ENCODE data around the gene FH. TPM values are rescaled to one million over a fixed set of nuclear protein-coding genes. Genes with fewer than 3 reads are reported as not detected.

Gene FH
- total and polyA plus RNA-seq, 10 of the 15 experiments (the other 5 are each of a cell fraction or from before 2014, with no cell fraction given) = 44.7 to 124 (median 76.2) TPM

- Histone ChIP-seq H3K79me2 (ENCODE audit: control insufficient read depth, insufficient read depth, low read length) (no peaks in the 10 kb centered on the region), H3K27ac (ENCODE audit: control insufficient read depth, insufficient read depth) (no peak overlapping the region), H3K4me2 (ENCODE audit: control insufficient read depth, insufficient read depth) (no peak overlapping the region), H3K36me3 (ENCODE audit: control insufficient read depth in 2 of 2, insufficient read depth in 2 of 2, low read length in 1 of 2) (no peaks in the 10 kb centered on the region), H3K4me3 (no peak overlapping the region), H2AFZ (ENCODE audit: control insufficient read depth, low read depth, low read length) (no peak overlapping the region), H3K4me1 (ENCODE audit: control insufficient read depth, insufficient read depth, low read length) (no peaks in the 10 kb centered on the region), H3K9ac (ENCODE audit: control insufficient read depth, insufficient read depth, low read length) (no peak overlapping the region), H3K9me3 (replicated peaks; ENCODE audit: control insufficient read depth, insufficient read depth, low read length) (no peaks in the 10 kb centered on the region), H4K20me1 (ENCODE audit: control insufficient read depth, insufficient read depth) (no peaks in the 10 kb centered on the region), H3K27me3 (replicated peaks in 1 of 2; ENCODE audit: control insufficient read depth in 2 of 2, insufficient read depth in 2 of 2, low read length in 1 of 2) (no peaks in the 10 kb centered on the region)
- ChIA-PET RAD21 (ENCODE audit: unreplicated experiment) (no interaction called here), CTCF (no interaction called here), POLR2A (no interaction called here), SMC1A (ENCODE audit: uncharacterized antibody, unreplicated experiment) (no interaction called here)
- TF ChIP-seq CBX5 (IDR thresholded peaks at IDR 0.05; ENCODE audit: low read depth) (no peak), ZBTB33 (IDR thresholded peaks at IDR 0.05) (no peak), IKZF1 (conservative IDR thresholded peaks at IDR 0.05) (no peak), SIN3A (IDR thresholded peaks at IDR 0.05; ENCODE audit: low read depth, low read length) (no peak), RELA (IDR thresholded peaks at IDR 0.05; ENCODE audit: borderline replicate concordance, partially characterized antibody) (no peak), SMARCA5 (IDR thresholded peaks at IDR 0.05) (no peak), MAX (IDR thresholded peaks at IDR 0.05; ENCODE audit: low read depth, low read length) (no peak), E4F1 (IDR thresholded peaks at IDR 0.05; ENCODE audit: borderline replicate concordance, partially characterized antibody) (no peak), MTA3 (IDR thresholded peaks at IDR 0.05; ENCODE audit: borderline replicate concordance, low read length) (no peak), BRCA1 (IDR thresholded peaks at IDR 0.05; ENCODE audit: low read depth, low read length) (no peak), RBBP5 (conservative IDR thresholded peaks at IDR 0.05) (no peak), SRF (IDR thresholded peaks at IDR 0.05; ENCODE audit: low read depth in 2 of 2, low read length in 2 of 2) (no peak), TAF1 (IDR thresholded peaks at IDR 0.05; ENCODE audit: borderline replicate concordance, low read depth, low read length) (no peak), SP1 (IDR thresholded peaks at IDR 0.05; ENCODE audit: low read depth, low read length) (no peak), CREB1 (IDR thresholded peaks at IDR 0.05; ENCODE audit: low read depth) (no peak)
- in situ Hi-C loops (cut with MboI) = no loop called here
- FAIRE-seq (no peak), ATAC-seq (no peak), DNase-seq (ENCODE audit: low read depth, low spot score) (no peak)
- BruUV-seq (replicated peaks) = no TSS peak
- intact Hi-C loops (cut with micrococcal nuclease; ENCODE audit: unreplicated experiment) = no loop called here
- WGBS (ENCODE audit: insufficient coverage, insufficient replicate concordance, low lambda C conversion rate, missing lambda C conversion rate) = 22% methylated on average over 6 of the region's 6 CpGs
These were observed 59.3 kb downstream of the FH start for GRCh38 chr1:241460098-241460873.
